Astrocyte of the cerebellum (primary cell): Measurements from ENCODE around the gene BRSK2.
"Not testable (repeated sequence)": the region's sequence is repeated elsewhere in the genome, so short reads cannot be mapped to it uniquely, and the experiment has no call there.

Experiments
- DNase-seq: peaks from one replicate; pipeline ENCODE4 v3.0.0-alpha.2; 2011; ENCODE audit warnings: low read depth
- H3K4me3 ChIP-seq: 2 replicates; pipeline ENCODE4 v1.5.1; 2011; ENCODE audit warnings: mild to moderate bottlenecking, low read depth, low read length, moderate library complexity
- in situ Hi-C: cut with HindIII; loops from 2 replicates; pipeline ENCODE4 v1.10.0; 2017; ENCODE audit warnings: low sequenced_read_pairs
- TF ChIP-seq, protein P1 (sequence below): IDR thresholded peaks from 2 replicates; pipeline ENCODE4 v1.5.1; 2012; ENCODE audit warnings: low read length, low read depth, moderate library complexity, mild to moderate bottlenecking; ENCODE audit errors: missing control alignments

Gene BRSK2

DNA sequence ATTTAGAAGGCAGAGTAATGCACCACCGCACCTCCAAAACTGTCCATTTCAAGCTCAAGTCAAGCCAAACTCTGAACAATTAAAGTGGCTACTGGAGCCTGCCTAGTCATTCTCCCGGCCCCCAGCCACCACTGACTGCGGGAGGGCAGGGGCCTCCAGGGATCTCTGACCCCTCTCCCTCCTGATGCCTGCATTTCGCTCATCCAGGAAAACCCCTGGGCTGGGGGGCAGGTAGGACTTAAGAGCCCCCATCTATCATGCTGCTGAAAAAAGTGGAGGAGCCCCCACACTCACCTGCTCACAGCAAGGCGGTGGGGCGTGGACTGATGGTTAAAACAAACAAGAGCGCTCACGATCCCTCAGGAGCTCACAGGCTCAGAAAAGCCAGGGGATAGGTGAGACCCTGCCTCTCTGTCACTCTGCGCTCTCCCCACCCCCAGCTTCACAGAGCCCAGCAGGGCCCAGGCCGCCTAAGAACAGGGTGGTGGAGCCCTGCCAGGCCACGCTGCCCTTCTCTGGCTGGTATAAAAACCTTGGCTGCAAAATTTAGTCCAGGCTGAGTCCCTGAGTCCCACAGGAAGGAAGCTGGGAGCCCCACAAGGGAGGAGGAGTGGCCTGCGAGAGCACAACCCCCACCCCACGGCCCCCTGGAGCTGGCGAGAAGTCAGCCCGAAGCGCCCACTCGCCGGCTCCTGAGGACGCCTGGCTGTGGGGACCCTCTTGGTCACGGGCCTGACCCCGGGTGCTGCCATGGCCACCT, 117.8 kb downstream of the BRSK2 start:
- TF ChIP-seq, protein P1, sequence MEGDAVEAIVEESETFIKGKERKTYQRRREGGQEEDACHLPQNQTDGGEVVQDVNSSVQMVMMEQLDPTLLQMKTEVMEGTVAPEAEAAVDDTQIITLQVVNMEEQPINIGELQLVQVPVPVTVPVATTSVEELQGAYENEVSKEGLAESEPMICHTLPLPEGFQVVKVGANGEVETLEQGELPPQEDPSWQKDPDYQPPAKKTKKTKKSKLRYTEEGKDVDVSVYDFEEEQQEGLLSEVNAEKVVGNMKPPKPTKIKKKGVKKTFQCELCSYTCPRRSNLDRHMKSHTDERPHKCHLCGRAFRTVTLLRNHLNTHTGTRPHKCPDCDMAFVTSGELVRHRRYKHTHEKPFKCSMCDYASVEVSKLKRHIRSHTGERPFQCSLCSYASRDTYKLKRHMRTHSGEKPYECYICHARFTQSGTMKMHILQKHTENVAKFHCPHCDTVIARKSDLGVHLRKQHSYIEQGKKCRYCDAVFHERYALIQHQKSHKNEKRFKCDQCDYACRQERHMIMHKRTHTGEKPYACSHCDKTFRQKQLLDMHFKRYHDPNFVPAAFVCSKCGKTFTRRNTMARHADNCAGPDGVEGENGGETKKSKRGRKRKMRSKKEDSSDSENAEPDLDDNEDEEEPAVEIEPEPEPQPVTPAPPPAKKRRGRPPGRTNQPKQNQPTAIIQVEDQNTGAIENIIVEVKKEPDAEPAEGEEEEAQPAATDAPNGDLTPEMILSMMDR: no peak
- no peak overlapping the region for H3K4me3 ChIP-seq
- DNase-seq: no peak
- in situ Hi-C loops: no loop called here

DNA sequence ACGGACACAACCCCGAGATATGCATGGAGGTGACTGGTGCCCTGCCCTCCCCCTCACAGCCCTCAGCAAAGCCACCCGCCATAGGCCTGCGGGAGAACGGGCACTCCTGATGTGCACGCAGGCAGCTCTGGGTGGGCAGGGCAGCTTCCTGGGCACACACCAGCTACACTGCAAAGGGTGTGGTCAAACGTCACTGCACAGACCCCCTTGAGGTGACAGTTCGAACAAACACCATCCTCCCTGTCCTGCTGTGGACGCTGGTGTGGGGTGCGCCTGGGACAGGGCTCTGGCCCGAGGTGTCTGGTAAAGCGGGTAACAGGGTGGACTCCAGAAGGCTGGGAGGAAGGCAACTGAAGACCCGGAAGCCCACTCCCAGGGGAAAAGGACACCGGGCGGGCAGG, 118.8 kb downstream of the BRSK2 start:
- in situ Hi-C loops: no loop called here
- H3K4me3 ChIP-seq: no peak overlapping the region
- TF ChIP-seq, protein P1: no peak
- DNase-seq: no peak

DNA sequence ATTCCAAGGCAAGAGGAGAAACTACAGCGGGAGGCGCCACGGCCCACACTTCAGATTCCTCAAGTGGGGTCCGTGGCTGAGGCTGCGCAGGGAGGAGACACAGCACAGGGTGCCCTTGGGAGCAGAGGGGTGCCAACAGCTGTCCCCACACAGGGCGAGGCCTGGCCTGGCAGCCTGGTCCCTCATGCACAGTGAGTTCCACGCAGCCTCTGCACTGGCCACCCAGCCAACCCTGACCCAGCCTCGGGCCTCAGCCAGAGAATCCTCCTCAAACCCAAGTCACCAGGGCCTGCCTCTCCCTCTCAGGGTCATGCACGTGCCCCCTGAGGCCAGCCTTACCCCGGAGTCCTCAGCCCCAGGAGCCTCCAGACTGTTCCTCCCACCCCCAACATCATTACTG, 119.3 kb downstream of the BRSK2 start:
- TF ChIP-seq, protein P1: no peak
- H3K4me3 ChIP-seq: no peak overlapping the region
- no peak for DNase-seq
- in situ Hi-C loops: no loop called here

DNA sequence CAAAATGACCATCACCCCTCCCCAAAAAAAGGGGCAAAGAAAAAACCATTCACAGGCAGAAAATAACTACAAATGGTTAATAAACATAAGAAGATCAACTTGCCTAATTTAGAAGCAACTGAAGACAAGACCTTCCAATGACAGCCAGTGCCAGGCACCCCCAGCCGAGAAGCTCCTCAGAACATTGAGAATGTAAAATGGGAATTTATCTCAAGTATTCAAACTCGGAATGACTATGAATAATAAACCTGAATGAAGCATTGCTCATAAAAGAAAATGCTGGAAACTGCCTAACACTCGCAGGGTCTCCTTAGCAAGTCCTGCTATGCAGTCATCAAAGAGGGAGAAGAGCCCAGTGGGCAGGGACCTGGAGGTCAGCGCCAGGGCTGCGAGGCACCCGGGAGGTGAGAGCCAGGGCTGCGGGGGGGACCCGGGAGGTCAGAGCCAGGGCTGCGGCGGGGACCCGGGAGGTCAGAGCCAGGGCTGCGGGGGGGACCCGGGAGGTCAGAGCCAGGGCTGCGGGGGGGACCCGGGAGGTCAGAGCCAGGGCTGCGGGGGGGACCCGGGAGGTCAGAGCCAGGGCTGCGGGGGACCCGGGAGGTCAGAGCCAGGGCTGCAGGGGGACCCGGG, 120.0 kb downstream of the BRSK2 start:
- no peak for DNase-seq
- TF ChIP-seq, protein P1: no peak
- in situ Hi-C loops: no loop called here
- H3K4me3 ChIP-seq: no peak overlapping the region

DNA sequence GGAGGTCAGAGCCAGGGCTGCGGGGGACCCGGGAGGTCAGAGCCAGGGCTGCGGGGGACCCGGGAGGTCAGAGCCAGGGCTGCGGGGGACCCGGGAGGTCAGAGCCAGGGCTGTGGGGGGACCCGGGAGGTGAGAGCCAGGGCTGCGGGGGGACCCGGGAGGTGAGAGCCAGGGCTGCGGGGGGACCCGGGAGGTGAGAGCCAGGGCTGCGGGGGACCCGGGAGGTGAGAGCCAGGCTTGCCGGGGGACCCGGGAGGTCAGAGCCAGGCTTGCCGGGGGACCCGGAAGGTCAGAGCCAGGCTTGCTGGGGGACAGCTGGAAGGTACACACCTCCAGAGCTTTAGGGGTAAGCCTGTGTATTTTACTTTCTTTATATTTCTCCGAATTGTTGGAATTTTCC, 120.6 kb downstream of the BRSK2 start:
- DNase-seq, in situ Hi-C loops, H3K4me3 ChIP-seq: not testable (repeated sequence)

DNA sequence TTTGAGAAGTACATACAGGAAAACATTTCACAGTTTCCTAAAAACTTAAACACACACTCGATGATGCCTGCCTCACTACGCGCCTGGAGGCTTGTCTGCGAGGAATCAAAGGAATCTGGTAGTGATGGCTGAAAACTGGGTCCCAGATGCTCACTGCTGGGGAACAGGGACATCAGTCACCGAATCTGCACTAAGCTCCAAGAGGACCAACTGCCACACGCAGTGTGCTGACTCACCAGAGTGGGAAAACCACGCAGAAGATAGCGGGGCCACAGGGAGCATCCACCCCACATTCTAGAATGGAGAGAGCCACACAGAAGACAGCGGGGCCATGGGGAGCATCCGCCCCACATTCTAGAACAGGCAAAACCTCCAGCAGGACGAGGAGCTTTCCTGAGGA, 121.2 kb downstream of the BRSK2 start:
- H3K4me3 ChIP-seq: no peak overlapping the region
- in situ Hi-C loops: no loop called here
- TF ChIP-seq, protein P1: no peak
- no peak for DNase-seq

DNA sequence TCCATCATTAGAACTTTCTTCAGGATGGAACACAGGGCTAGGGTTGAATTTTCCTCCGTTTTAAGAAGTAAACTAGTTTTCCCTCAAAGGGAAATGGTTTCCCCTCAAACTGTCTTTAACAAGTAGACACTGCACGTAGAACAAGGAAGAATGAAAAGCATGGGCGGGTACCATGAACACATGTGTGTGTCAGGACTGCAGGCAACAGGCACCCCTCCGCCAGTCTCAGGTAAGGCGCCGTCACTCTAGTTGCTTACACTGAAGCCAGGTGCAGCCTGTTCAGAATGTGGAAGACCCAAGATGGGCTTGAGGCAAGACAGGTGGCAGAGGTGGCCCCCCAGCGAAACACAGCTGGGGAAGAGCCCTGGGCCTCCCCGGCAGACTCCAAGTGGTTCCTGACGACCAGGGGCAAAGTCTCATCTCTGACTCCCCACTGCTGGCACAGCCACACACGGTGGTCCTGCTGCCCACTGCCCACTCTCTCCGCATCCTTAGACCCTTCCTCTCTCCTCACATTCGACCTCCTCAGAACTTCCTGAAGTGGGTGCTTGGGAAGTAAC, 122.3 kb downstream of the BRSK2 start:
- H3K4me3 ChIP-seq: no peak overlapping the region
- in situ Hi-C loops: no loop called here
- TF ChIP-seq, protein P1: no peak
- no peak for DNase-seq
